Keratinocyte (primary cell): ENCODE data around the gene RIC3.

ENCODE experiments used
- CTCF ChIP-seq, 3 experiments: IDR thresholded peaks in 1 of 3; conservative IDR thresholded peaks in 1 of 3; optimal IDR thresholded peaks in 1 of 3; 2 replicates in 2 of 3; 3 replicates in 1 of 3; pipeline versions ENCODE3 to v1.5.1; 2011; ENCODE audit warnings: low read length in 3 of 3, mild to moderate bottlenecking in 3 of 3, moderate library complexity in 2 of 3, control low read depth in 1 of 3, inconsistent platforms in 1 of 3; ENCODE audit not compliant: insufficient read depth in 2 of 3; ENCODE audit errors: extremely low read depth in 1 of 3
- EZH2 ChIP-seq: IDR thresholded peaks from one replicate; pipeline ENCODE4 v1.6.1; 2012; ENCODE audit warnings: inconsistent platforms, mild to moderate bottlenecking, low read length, moderate library complexity

DNA sequence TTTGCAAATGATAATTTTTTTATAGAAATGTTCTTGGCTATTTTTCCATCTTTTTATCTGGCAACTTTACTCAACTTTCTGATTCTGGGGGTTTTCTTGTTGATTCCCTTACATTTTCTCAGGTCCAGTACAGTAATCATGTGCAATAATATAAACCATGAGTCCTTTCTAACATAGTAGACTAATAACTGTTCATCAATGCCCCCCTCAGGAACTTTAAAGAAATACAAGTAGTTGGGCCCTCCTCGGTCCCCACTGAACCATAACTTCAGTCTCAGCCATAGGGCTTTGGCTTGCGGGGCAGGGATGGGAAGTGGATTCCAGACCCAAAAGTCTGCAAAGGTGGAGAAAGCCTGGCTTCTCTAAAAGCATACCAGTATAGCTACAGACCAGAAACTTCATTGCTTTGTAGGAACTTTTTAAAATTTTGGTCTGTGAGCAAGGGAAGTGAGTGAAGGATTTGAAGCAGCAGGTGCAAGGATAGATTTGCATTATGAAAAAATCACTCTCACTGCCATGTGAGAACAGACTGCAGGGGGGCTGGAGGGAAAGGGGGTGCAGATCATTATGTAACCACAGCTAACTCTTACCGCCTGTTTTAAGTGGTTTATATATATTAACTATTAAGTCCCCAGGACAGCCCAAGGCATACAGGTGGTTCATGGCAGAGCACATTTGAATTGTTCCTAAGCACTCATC lies 98.3 kb downstream of the RIC3 start:
- TF ChIP-seq EZH2 (no peak), CTCF (optimal IDR thresholded peaks at IDR 0.05 in 1 of 3, IDR thresholded peaks at IDR 0.05 in 1 of 3, conservative IDR thresholded peaks at IDR 0.05 in 1 of 3; ENCODE audit: extremely low read depth in 1 of 3, insufficient read depth in 2 of 3, low read length in 3 of 3) (peak; percentile 13 to 39 (median 33))
